Measurements from ENCODE around the gene RPL36AL.

Gene RPL36AL

GRCh38 chr14:49615776-49616175, 4.7 kb downstream of the RPL36AL start:
- TF ChIP-seq CTCF (conservative IDR thresholded peaks at IDR 0.05; ENCODE audit: low read length), result no peak
- DNase-seq (ENCODE audit: low read depth), result no peak
- no peak overlapping the region for H3K4me3 ChIP-seq (ENCODE audit: low read length)

GRCh38 chr14:49614196-49614595, 6.2 kb downstream of the RPL36AL start:
- TF ChIP-seq CTCF (conservative IDR thresholded peaks at IDR 0.05; ENCODE audit: low read length), result no peak
- no peak overlapping the region for H3K4me3 ChIP-seq (ENCODE audit: low read length)
- DNase-seq (ENCODE audit: low read depth), result no peak

GRCh38 chr14:49612671-49613070, 7.8 kb downstream of the RPL36AL start:
- DNase-seq (ENCODE audit: low read depth), result no peak
- H3K4me3 ChIP-seq (ENCODE audit: low read length), result no peak overlapping the region
- no peak for TF ChIP-seq CTCF (conservative IDR thresholded peaks at IDR 0.05; ENCODE audit: low read length)

GRCh38 chr14:49612251-49612650, 8.2 kb downstream of the RPL36AL start:
- no peak overlapping the region for H3K4me3 ChIP-seq (ENCODE audit: low read length)
- DNase-seq (ENCODE audit: low read depth), result no peak
- no peak for TF ChIP-seq CTCF (conservative IDR thresholded peaks at IDR 0.05; ENCODE audit: low read length)

GRCh38 chr14:49607583-49607982, 12.8 kb downstream of the RPL36AL start:
- DNase-seq (ENCODE audit: low read depth), result no peak
- H3K4me3 ChIP-seq (ENCODE audit: low read length), result no peak overlapping the region
- TF ChIP-seq CTCF (conservative IDR thresholded peaks at IDR 0.05; ENCODE audit: low read length), result no peak

- TF ChIP-seq CTCF (conservative IDR thresholded peaks at IDR 0.05; ENCODE audit: low read length), result no peak
- H3K4me3 ChIP-seq (ENCODE audit: low read length), result peak within 1 kb of the TSS; percentile 96
- DNase-seq (ENCODE audit: low read depth), result peak; percentile 72
Measured at GRCh38 chr14:49598485-49599300, 21.7 kb downstream of the RPL36AL start, which contains the start of gene LRR1. TSS of gene LRR1 (plus strand) at chr14:49598940. CDS start at chr14:49599021, 81 bp downstream.

GRCh38 chr14:49598189-49598484, 22.3 kb downstream of the RPL36AL start:
- peak overlapping the region; percentile 96 for H3K4me3 ChIP-seq (ENCODE audit: low read length)
- DNase-seq (ENCODE audit: low read depth), result no peak
- TF ChIP-seq CTCF (conservative IDR thresholded peaks at IDR 0.05; ENCODE audit: low read length), result no peak
